ACHN (cell line): ENCODE data around the gene RIOK2.
A peak's percentile ranks its signal among the peaks of the same experiment; 100 is the strongest.
"Not testable (repeated sequence)": the region's sequence is repeated elsewhere in the genome, so short reads cannot be mapped to it uniquely, and the experiment has no call there.

Experiments used
- DNase-seq: peaks from one replicate; pipeline ENCODE4 v3.0.0-alpha.2; 2015
- in situ Hi-C: cut with HindIII; loops from 2 replicates; pipeline ENCODE4 v1.10.0; 2017; ENCODE audit warnings: low sequenced_read_pairs, low pct_ligation_motif_present, low pct_unique_long_range_greater_than_20kb

The RIOK2 gene

DNA sequence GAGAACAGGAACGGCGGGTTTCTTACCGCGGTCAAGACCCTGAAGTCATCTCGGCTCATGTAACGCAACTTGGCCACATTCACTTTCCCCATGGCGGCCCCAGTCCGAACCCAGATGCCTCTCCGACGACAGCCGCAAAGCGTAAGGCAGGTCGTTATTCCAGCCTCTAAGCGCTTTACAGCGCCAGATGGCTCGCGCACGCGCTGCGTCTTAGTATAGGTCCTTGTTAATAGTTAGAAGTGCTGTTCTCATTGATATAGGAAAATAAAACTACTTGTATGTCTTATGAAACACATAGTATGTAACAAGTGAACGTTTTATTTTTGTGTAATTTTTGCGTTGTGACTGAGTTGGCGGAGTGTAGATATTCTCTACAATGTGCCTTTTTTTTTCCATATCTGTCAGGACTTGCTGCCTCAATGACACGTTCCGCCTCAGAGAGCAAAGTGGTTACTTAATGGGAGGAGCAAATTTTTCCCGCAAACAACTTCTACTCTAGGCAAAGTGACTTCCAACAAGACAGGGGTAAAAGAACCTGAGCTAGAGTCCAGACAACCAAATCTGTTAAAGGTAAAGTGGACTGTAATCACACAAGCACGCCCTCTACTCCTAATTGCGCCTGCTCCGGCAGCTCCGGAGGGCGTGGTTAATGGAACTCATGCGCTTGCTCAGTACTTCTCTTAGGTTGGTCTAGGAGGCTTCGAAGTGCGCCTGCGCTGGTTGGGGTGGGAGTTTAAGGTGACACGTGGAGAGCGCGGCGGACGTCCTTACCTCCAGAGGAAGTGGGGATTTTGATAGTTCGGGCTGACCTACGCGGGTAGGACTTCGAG lies at the start of gene RIOK2:
RIOK2 (minus strand) TSS at position 148 of the 830 bp plus-strand sequence; CDS start at position 92, 56 bp downstream.
- in situ Hi-C loops = no loop called here

GRCh38 chr5:97231025-97231636 lies 48.1 kb upstream of the RIOK2 start:
- in situ Hi-C loops = no loop called here

More for the DNA sequence above, at the start of gene RIOK2:
- DNase-seq = peak; percentile 94

DNA sequence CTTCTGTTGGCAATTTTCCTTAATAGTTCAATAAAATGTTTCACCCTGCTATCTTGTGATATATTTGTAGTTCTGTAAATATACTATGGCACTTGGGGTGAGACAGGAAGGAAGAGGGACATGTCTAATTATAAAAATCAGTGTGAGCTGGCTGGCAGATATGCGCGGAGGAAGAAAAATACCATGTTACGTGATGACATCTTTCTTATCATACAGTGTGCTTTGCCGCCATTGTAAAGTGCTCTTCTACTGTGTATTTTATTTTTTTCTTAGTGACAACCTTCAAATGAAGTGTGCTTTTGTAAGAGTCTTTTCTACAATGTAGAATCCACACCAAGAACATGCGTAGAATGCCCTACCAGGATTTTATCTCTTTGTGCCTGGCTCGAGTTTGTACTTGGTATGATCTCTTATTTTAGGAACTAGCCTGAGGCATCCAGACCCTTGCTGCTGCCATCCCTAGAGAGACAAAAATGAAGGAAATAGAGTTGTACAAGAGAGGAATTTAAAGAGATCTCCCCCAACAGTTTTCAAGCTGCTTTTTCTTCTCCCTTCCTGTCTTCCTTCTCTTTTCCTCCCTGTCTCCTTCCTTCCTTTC lies 46.7 kb upstream of the RIOK2 start:
- DNase-seq = no peak
- in situ Hi-C loops = no loop called here

More at GRCh38 chr5:97231025-97231636, 48.1 kb upstream of the RIOK2 start:
- peak; percentile 62 for DNase-seq

- no peak for DNase-seq
- in situ Hi-C loops = no loop called here
These were observed 46.1 kb upstream of the RIOK2 start for GRCh38 chr5:97229196-97229595.

- in situ Hi-C loops = no loop called here
- DNase-seq = no peak
These were observed 42.2 kb upstream of the RIOK2 start for GRCh38 chr5:97225222-97225621.

DNA sequence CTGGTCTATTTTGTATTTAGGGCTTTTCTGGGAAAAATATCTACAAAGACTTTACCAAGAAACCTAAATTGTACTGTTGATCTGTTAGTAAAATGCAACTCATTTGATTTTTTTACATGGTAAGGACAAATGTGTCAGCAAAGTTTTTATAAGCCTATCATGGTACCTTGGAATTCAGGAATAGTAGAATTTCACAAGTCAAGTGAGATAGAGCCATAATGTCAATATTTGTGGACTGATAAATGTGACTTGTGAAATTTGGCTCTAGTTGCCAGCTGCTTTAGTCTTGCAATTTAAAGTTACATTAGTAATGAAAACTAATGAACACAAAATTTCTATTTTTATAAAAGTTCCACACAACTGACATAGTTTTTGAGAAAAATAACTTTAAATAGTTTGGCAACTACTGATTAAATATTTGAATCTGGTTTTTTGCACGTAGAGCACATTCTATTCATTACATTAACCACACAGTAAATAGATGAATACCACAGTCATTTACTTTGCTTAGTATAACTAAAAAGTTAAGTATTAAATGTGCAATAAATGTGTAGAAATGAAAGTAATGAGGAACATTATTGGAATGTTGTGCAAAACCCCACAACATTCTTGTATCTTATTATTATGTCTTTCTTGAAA lies 41.2 kb upstream of the RIOK2 start:
- no peak for DNase-seq
- in situ Hi-C loops = no loop called here

GRCh38 chr5:97223596-97223995 lies 40.5 kb upstream of the RIOK2 start:
- in situ Hi-C loops = no loop called here
- no peak for DNase-seq

DNA sequence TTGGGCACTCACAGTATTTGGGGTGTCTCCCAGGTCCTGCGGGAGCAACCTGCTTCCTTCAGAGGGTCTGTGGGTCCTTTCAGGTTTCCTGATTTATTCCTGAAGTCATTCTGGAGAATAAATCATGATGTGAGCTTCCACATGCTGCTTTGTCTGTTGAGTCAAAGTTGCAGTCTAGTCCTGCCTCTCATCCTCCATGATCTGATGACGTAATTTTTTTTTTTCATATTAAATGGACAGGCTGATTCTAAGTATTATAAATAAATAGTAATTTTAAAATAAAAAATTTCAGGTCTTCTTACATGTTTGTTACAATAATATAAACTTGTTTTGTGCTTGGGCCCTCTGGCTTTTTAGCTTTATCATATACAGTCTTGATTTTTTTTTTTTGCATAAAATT lies 26.3 kb upstream of the RIOK2 start:
- in situ Hi-C loops = no loop called here
- DNase-seq = no peak

- no peak for DNase-seq
- in situ Hi-C loops = no loop called here
These were observed 25.7 kb upstream of the RIOK2 start for GRCh38 chr5:97208714-97209113.

DNA sequence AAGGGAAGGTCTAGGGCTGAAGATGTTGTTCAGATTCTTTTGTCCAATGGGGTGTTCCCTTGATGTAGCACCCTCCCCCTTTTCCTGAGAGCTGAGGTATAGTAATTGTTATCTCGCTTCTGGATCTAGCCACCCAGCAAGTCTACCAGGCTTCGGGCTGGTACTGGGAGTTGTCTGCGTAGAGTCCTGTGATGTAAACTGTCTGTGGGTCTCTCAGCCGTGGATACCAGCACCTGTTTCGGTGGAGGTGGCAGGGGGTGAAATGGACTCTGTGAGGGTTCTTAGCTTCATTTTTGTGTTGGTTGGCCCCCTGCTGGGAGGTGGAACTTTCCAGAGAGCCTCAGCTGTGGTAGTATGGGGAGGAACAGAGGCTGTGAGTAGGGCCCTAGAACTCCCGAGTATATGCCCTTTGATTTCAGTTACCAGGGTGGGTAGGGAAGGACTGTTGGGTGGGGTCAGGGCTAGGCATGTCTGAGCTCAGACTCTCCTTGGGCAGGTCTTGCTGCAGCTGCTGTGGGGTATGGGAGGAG lies 25.2 kb upstream of the RIOK2 start:
- in situ Hi-C loops = no loop called here
- DNase-seq = no peak

GRCh38 chr5:97194366-97194765 lies 11.3 kb upstream of the RIOK2 start:
- DNase-seq = no peak
- in situ Hi-C loops = no loop called here

- DNase-seq = no peak
- in situ Hi-C loops = no loop called here
These were observed 10.3 kb upstream of the RIOK2 start for GRCh38 chr5:97193355-97193688.

- in situ Hi-C loops = no loop called here
- DNase-seq = no peak
These were observed 9.7 kb upstream of the RIOK2 start for GRCh38 chr5:97192580-97193354.

DNA sequence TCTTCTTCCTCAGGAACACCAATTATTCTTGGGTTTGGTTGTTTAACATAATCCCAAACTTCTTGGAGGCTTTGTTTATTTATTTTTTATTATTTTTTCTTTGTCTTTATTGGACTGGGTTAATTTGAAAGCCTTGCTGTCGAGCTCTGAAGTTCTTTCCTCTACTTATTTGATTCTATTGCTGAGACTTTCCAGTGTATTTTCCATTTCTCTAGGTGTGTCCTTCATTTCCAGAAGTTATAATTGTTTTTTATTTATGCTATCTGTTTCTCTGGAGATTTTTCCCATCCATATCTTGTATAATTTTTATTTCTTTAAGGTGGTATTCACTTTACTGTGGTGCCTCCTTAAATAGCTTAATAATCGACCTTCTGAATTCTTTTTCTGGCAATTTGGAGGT lies 8.8 kb upstream of the RIOK2 start:
- no peak for DNase-seq
- in situ Hi-C loops = no loop called here

DNA sequence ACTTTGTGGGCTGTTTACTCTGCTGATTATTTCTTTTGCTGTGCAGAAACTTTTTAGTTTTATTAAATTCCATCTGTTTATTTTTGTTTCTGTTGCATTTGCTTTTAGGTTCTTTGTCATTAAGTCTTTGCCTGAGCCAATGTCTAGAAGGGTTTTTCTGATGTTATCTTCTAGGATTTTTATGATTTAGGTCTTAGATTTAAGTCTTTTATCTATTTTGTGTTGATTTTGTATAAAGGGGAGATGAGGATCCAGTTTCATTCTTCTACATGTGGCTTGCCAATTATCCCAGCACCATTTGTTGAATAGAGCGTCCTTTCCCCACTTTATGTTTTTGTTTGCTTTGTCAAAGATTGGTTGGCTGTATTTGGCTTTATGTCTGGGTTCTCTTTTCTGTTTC lies 6.5 kb upstream of the RIOK2 start:
- DNase-seq, in situ Hi-C loops: not testable (repeated sequence)

- DNase-seq = no peak
- in situ Hi-C loops = no loop called here
These were observed 825 bp upstream of the RIOK2 start for GRCh38 chr5:97183930-97184213.

GRCh38 chr5:97182571-97183099 lies 412 bp downstream of the RIOK2 start:
- no peak for DNase-seq
- in situ Hi-C loops = no loop called here

GRCh38 chr5:97181856-97182545 lies 1.0 kb downstream of the RIOK2 start:
- in situ Hi-C loops = no loop called here
- no peak for DNase-seq
